Panc1 (cell line): ENCODE measurements around the gene INO80.

Experiments
- POLR2AphosphoS5 ChIP-seq: IDR thresholded peaks from 2 replicates; pipeline ENCODE4 v1.6.1; 2012; ENCODE audit warnings: mild to moderate bottlenecking, low read depth, low read length, moderate library complexity
- SIN3A ChIP-seq: IDR thresholded peaks from 2 replicates; pipeline ENCODE4 v1.6.1; 2012; ENCODE audit warnings: low read depth, mild to moderate bottlenecking, low read length, moderate library complexity, borderline replicate concordance; ENCODE audit not compliant: insufficient read depth
- TF ChIP-seq, protein P1 (sequence below): fragments of 450-650 bp; IDR thresholded peaks from 2 replicates; pipeline ENCODE4 v1.5.1; 2017; ENCODE audit warnings: mild to moderate bottlenecking
- TF ChIP-seq, protein P2 (sequence below), 2 experiments: IDR thresholded peaks; 2 replicates each; pipeline ENCODE4 v1.6.1; 2011 to 2012; ENCODE audit warnings: low read depth in 2 of 2, control low read depth in 1 of 2, low read length in 1 of 2, mild to moderate bottlenecking in 1 of 2, moderate library complexity in 1 of 2; ENCODE audit not compliant: insufficient read depth in 1 of 2

DNA sequence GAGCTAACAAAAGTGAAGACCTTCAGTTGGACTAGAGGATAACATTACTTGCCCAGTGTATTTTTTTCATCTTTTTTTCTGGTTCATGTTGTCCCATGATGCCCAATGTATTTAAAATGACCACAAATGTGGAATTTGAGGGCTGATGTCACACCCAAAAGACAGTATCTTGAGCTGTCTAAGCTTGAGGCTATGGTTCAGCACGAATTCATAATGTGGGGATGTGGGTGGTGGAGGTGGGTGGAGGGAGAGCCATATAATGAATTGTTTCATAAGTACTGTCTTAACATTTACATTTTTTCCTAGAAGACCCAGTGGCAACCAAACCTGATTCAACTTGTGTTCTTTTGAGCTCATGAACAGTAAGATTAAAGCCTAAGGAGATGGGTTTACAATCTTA lies 125.3 kb downstream of the INO80 start:
- TF ChIP-seq POLR2AphosphoS5 (no peak), SIN3A (no peak)
- TF ChIP-seq, protein P1, sequence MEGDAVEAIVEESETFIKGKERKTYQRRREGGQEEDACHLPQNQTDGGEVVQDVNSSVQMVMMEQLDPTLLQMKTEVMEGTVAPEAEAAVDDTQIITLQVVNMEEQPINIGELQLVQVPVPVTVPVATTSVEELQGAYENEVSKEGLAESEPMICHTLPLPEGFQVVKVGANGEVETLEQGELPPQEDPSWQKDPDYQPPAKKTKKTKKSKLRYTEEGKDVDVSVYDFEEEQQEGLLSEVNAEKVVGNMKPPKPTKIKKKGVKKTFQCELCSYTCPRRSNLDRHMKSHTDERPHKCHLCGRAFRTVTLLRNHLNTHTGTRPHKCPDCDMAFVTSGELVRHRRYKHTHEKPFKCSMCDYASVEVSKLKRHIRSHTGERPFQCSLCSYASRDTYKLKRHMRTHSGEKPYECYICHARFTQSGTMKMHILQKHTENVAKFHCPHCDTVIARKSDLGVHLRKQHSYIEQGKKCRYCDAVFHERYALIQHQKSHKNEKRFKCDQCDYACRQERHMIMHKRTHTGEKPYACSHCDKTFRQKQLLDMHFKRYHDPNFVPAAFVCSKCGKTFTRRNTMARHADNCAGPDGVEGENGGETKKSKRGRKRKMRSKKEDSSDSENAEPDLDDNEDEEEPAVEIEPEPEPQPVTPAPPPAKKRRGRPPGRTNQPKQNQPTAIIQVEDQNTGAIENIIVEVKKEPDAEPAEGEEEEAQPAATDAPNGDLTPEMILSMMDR = no peak
- TF ChIP-seq, protein P2, sequence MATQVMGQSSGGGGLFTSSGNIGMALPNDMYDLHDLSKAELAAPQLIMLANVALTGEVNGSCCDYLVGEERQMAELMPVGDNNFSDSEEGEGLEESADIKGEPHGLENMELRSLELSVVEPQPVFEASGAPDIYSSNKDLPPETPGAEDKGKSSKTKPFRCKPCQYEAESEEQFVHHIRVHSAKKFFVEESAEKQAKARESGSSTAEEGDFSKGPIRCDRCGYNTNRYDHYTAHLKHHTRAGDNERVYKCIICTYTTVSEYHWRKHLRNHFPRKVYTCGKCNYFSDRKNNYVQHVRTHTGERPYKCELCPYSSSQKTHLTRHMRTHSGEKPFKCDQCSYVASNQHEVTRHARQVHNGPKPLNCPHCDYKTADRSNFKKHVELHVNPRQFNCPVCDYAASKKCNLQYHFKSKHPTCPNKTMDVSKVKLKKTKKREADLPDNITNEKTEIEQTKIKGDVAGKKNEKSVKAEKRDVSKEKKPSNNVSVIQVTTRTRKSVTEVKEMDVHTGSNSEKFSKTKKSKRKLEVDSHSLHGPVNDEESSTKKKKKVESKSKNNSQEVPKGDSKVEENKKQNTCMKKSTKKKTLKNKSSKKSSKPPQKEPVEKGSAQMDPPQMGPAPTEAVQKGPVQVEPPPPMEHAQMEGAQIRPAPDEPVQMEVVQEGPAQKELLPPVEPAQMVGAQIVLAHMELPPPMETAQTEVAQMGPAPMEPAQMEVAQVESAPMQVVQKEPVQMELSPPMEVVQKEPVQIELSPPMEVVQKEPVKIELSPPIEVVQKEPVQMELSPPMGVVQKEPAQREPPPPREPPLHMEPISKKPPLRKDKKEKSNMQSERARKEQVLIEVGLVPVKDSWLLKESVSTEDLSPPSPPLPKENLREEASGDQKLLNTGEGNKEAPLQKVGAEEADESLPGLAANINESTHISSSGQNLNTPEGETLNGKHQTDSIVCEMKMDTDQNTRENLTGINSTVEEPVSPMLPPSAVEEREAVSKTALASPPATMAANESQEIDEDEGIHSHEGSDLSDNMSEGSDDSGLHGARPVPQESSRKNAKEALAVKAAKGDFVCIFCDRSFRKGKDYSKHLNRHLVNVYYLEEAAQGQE (IDR thresholded peaks at IDR 0.05; ENCODE audit: insufficient read depth in 1 of 2, low read depth in 2 of 2, low read length in 1 of 2) = no peak
